Kidney epithelial cell (primary cell): ENCODE measurements around the gene RARB. TPM values are rescaled to one million over a fixed set of nuclear protein-coding genes. Genes with fewer than 3 reads are reported as not detected.

ENCODE experiments used
- DNase-seq: peaks from one replicate; pipeline ENCODE4 v3.0.0-alpha.2; 2010; ENCODE audit warnings: low read depth
- H3K27me3 ChIP-seq: 2 replicates; pipeline ENCODE4 v1.6.0; 2011; ENCODE audit warnings: low read length; ENCODE audit not compliant: control insufficient read depth, insufficient read depth
- H3K36me3 ChIP-seq: 2 replicates; pipeline ENCODE4 v1.5.1; 2011; ENCODE audit warnings: low read length; ENCODE audit not compliant: control insufficient read depth, insufficient read depth
- H3K4me3 ChIP-seq: 2 replicates; pipeline ENCODE4 v1.5.1; 2011; ENCODE audit warnings: low read depth, mild to moderate bottlenecking, control low read depth, low read length
- total RNA-seq: library from RNA; depleted of rRNA; stranded (reverse); fragments of >200 nt; gene quantifications from 2 replicates; pipeline ENCODE4 v1.2.3, GENCODE V29; 2015
- TF ChIP-seq, protein P1 (sequence below): IDR thresholded peaks from 2 replicates; pipeline ENCODE4 v1.5.1; 2011; ENCODE audit warnings: mild to moderate bottlenecking, moderate library complexity, low read length, control low read depth, inconsistent platforms; ENCODE audit not compliant: insufficient read depth, poor library complexity, severe bottlenecking

The RARB gene
- total RNA-seq, 1 donor from 2014 or later, result 3.6 TPM

DNA sequence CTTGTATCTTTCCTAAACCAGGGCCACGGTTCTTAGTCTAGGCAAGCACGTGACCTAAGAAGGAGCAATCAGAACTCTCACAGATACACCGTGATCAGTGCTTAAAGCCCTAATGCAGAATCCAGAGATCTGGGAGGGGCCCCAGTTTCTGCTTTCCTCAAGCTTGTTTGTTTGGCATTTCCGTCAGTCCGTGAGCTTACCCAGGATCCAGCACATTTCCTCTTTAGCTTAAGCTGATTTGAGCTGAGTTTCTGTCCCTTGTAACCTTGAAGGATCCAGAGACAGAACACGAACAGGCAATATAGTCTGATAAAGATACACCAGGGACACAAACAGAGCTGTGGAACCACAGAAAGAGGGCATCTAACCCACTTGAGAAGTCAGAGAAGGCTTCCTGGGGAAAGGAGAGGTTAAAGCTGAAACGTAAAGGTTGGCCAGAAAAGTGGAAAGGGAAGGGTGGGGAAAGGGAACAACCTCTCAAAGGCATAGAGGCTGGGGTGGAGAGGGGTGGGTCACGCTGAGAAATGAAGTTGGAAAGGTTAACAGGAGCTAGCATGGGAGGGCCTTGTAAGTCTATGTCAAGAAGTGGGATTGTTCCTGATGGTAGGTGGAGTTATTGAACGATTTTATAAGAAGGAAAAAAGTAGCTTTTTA, 42.1 kb upstream of the RARB start:
- TF ChIP-seq, protein P1, sequence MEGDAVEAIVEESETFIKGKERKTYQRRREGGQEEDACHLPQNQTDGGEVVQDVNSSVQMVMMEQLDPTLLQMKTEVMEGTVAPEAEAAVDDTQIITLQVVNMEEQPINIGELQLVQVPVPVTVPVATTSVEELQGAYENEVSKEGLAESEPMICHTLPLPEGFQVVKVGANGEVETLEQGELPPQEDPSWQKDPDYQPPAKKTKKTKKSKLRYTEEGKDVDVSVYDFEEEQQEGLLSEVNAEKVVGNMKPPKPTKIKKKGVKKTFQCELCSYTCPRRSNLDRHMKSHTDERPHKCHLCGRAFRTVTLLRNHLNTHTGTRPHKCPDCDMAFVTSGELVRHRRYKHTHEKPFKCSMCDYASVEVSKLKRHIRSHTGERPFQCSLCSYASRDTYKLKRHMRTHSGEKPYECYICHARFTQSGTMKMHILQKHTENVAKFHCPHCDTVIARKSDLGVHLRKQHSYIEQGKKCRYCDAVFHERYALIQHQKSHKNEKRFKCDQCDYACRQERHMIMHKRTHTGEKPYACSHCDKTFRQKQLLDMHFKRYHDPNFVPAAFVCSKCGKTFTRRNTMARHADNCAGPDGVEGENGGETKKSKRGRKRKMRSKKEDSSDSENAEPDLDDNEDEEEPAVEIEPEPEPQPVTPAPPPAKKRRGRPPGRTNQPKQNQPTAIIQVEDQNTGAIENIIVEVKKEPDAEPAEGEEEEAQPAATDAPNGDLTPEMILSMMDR, result no peak
- Histone ChIP-seq H3K4me3 (no peak overlapping the region), H3K27me3 (no peaks in the 10 kb centered on the region), H3K36me3 (no peaks in the 10 kb centered on the region)
- no peak for DNase-seq

DNA sequence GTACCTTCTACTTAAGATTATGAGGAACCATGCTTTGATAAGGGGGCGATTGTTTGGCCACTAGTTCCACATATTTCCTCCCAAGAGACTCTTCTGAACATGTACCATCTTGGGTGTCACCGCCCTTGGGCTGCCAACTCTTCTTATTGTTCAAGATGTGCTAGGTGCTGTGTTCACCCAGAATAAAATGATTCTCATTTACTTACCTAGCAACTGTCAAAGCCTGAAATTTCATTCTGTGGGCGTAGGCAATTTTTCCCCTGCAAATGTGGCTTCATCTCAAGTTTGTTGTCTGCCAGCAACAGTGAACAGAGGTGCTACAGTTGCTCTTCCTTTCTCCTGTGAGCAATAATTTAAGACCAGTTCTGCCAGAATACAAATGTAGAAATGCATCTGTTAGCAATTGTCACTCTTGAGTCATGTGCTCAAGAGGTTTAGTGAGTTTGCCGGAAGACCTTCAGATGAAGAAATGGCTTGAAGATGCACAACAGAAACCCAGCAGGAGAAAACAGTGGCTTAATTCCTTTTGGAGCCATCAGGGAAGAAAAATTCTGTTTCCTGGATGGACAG, 41.3 kb upstream of the RARB start:
- TF ChIP-seq, protein P1, result no peak
- Histone ChIP-seq H3K27me3 (no peaks in the 10 kb centered on the region), H3K4me3 (no peak overlapping the region), H3K36me3 (no peaks in the 10 kb centered on the region)
- DNase-seq, result no peak

DNA sequence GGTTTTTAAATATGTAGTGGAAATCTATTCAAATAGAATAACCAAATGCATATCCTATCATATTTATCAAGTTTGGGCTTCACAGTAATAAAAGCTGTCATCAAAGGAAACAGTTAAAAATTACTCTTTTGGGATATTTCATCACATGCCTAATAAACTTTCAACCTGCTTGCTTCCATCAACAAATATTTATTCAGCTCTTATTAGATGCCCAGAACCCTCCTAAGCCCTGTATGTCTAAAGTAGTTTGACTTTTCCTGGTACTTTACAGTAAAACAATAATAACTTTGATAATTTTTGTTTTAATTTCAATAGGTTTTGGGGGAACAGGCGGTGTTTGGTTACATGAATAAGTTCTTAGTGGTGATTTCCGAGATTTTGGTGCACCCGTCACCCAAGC, 37.5 kb upstream of the RARB start:
- no peak overlapping the region for H3K4me3 ChIP-seq
- DNase-seq, result no peak
- no peaks in the 10 kb centered on the region for H3K36me3 ChIP-seq
- H3K27me3 ChIP-seq, result no peaks in the 10 kb centered on the region
- TF ChIP-seq, protein P1, result no peak

DNA sequence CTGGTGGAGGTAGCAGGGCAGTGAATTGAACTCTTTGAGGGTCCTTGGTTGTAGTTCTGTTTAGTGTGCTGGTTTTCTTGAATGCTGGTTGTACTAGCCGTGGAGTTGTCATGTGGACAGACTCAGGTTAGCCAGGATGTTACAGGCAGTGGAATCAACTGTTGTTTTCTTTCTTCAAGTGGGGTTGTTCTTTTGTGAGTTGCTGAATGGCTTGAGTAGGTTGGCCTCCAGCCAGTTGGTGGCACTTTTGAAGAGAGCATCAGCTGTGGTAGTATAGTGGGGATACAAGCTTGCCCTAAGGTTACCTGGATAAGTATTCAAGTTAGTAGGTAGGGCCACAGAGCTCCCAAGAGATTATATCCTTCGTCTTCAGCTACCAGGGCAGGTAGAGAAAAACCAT, 31.8 kb upstream of the RARB start:
- TF ChIP-seq, protein P1, result no peak
- DNase-seq, result no peak
- H3K27me3 ChIP-seq, result no peaks in the 10 kb centered on the region
- H3K4me3 ChIP-seq, result no peak overlapping the region
- no peaks in the 10 kb centered on the region for H3K36me3 ChIP-seq

DNA sequence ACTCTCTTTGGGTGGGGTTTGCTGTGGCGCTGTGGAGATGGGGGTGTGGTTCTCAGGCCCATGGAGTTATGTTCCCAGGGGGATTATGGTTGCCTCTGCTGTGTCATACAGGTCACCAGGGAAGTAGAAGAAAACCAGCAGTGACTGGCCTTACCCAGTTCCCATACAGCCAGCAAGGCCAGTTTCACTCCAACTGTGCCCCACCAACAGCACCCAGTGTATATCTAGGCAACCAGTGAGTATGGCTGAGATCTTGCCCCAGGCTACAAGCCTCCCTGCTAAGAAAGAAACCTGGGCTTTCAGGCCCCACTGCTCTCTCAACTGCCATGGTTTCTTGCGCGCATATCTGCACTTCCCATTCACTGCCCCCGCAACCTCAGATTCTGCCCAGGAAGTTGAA, 31.4 kb upstream of the RARB start:
- DNase-seq, result no peak
- TF ChIP-seq, protein P1, result no peak
- no peaks in the 10 kb centered on the region for H3K36me3 ChIP-seq
- no peaks in the 10 kb centered on the region for H3K27me3 ChIP-seq
- H3K4me3 ChIP-seq, result no peak overlapping the region

DNA sequence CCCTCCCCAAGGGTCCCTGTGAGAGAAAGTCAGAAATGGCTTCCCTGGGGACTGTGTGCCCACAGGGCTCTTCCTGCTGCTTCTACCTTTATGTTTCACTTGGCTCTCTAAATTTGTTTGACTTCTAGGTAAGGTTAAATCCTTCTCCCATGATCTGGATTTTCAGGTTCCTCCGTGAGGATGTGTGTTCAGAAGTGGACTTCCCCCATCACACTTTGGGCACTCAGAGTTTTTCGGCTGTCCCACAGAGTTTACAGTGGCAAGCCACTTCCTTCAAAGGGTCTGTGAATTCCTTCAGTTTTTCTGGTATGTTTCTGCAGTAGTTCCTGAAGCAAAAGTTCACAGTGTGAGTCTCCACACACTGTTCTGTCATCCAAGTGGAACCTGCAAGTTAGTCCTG, 30.9 kb upstream of the RARB start:
- TF ChIP-seq, protein P1, result no peak
- no peaks in the 10 kb centered on the region for H3K27me3 ChIP-seq
- no peak for DNase-seq

More for the DNA sequence above, 30.9 kb upstream of the RARB start:
- Histone ChIP-seq H3K36me3 (no peaks in the 10 kb centered on the region), H3K4me3 (no peak overlapping the region)
